LoVo (cell line): Measurements from ENCODE around the gene STUM.

Source experiments
- DNase-seq: peaks from one replicate; pipeline ENCODE4 v3.0.0-alpha.2; 2016; ENCODE audit warnings: low spot score

The STUM gene

DNA sequence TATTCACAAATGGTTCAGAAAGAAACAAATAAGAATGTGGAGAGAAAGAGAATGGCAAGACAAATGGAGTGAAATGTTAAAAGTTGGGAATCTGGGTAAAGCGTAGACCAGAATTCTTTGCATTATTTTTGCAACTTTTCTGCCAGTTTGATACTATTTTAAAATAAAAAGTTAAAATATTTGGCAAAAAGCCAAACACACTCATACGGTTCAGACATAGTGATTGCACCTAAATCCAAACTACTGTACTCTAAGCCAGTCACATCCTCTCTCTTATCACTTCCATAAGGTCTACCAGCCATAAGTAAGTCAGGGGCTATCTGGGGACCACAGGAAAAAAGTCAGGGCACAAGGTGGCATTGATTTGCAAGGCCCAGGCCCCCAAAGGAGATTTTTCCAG, 14.4 kb downstream of the STUM start:
- DNase-seq: no peak

DNA sequence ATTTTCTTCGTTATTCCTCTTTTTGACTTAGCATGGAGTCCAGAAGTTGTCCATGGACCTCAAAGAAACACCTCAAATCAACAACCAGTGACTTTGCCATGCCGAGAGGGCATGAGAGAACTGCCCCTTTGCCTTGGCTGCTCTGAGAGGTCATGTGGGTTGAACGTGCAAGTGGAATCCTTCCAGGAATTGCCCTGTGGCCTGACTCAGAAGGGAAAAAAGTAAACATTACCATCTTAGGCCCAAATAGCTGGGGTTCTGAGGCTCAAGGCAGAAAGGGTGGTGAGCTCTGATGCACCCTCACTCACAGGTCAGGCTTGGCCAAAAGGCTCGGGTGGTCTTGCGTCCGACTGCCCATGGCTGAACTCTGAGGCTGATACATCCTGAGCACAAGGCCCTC, 15.1 kb downstream of the STUM start:
- DNase-seq: no peak

DNA sequence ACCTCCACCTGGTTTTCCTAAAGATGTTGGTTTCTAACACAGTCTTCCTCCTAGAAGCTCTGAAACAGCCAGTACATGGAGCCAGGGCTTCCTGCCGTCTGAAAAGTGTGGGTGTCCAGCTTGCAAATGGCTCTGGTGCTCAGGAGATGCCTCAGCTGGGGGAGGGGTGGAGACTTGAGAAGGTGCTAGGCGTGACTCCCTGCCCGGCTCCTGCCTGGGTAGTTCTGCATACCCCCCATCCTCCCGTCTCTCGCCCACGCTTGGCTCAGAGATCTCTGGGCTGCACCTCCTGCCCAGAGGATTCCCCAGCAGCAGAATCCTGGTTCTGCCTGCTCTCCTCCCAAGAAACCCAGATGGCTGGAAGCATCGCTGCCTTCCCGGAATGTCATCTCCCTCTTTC, 16.9 kb downstream of the STUM start:
- DNase-seq: no peak

DNA sequence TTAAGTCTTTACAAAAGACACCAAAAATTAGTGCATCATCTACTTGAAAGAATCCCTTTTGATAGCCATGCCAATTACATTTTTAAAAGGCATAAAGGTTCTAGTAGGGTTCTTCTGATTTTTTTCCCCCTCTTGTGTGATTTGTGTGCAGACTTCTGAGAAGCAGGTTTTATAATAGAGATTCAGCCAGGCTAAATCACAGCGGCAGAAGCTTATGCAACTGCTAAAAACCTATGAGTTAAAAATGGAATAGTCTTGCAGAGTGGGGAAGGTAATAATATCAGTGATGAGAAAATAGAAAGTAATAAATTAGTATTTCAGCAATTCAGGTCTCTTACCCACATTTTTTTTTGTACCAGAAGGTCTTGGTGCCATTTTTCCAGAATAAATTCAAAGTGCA, 17.7 kb downstream of the STUM start:
- DNase-seq: no peak

DNA sequence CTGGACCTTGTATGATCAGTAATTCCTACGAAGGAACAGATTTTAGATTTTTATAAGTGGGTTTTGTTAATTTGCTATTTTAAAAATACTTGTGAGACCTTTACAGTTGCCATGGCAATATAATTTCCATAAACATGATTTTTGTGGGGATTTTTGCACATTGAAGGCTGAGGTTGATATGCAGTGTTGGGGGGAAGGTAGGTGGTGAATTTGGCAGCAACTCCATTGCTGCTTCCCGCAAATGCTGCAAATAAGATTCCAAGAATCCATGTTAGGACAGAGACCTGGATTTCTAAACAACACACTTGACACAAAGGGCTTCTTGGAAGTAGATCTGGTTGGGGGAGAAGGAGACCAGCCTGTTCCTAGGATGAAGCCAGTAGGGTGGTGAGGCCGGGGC, 18.2 kb downstream of the STUM start:
- DNase-seq: no peak

DNA sequence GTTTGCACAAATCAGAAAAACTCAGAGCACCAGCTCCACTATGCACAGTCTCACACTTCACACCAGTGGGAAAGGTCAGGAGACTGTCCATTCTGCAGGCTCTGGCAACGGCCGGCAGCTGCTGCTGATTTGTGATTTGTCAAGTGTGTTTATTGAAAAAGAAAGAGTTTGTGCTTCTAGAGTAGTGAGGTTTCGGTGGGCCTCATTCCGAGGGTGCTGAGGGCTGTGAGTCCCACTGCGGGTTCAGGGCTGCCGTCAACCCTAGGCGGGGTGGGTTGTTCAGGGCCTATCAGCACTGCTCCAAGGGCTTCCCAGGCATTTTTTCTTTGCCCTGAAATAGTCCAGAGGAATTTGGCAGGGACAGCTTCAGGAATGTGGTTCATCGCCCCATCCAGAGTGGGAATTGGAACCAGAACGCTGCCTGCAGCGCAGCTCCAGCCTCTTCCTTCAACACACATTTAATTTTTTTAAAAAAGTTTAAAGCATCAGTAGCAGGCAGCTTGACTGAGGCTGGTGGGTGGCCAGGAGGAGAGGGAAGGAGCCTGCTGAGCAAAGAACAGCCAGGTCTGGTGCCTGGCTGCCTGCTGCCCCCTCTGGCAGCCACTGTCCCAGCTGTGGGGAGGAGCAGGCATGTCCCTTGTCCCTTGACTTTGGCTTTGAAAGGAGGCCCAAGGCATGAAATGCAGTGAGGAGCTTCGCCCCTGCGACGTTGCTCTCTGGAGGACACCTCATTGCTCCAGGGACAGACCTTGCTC, 19.7 kb downstream of the STUM start:
- no peak for DNase-seq

DNA sequence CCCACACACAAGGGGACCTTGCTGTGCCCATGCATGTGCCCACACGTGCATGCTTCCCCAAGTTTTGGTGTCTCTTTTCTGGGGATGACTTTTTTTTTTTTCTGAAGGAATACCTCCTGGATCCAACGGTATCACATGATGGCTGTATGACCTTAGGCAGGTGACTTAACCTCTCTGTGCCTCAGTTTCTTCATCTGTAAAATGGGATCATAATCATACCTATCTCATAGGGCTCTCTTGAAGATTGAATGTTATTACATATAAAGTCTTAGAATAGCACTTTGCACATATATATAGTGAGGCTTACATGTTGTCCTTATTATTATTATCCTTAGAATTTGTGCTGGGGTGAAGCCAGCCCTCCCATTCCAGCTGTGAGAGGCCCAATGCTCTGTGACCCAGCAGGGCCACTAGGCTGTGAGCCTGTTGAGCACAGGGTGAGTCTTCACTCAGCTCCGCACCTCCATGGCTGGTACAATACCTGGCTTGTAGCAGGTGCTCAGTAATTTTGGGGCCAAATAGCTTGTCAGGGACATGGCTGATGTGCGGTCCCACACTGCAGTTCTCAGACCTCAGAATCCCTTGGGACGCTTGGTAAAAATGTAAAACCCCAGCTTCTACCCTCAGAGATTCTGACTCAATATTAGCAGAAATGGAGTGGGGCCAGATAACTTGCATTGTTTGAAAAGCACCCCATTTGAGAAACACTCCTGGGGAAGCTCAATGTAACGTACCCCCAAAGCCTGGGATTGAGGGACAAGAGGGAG, 20.6 kb downstream of the STUM start:
- no peak for DNase-seq

DNA sequence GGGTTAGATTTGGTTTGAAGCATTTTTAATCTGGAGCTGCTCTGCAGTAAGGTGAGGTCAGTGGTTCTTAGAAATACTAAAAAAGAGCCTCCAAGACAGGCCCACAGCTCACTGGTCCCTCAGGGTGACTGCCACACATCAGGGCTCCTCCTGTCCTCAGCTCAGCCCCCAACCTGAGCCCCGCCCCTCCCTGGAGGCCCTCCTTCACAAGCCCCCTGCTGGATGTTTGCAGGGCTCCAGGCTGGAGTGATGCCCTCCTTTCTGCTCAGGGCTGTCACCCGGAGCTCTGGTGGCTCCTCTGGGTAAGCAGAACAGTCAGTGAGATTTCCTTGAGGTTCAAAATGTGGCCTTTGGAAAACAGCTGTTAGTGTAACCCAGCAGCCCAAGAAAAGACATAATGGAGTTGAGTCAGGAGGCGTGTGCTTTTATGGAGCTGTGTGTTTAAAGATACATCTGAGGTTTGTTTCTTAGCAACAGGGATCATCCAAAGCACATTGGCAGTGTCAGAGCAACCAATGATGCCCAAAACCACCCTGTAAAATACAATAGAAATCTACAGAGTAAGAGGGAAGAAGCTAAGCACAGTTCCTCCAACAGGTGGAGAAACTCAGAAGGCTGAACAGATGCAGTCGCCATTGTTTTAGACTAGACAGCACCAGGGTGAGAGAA, 21.4 kb downstream of the STUM start:
- DNase-seq: no peak

DNA sequence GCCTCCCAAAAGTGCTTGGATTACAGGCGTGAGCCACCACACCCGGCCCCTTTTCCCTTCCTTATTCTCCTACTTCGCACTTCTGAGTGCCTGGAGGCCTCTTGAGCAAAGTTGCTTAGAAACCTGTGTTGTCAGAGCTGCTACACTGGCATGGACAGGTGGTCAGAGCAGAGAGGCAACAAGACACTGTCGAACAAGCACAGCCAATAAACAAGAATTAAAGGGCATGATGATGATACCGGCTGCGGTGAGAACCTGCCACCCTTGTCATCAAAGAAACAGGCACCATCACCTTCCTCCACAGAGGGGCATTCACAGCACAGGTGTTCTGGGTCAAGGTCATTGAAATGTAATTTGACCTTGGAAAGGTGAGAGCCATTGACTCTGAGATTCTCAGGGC, 23.3 kb downstream of the STUM start:
- DNase-seq: no peak

DNA sequence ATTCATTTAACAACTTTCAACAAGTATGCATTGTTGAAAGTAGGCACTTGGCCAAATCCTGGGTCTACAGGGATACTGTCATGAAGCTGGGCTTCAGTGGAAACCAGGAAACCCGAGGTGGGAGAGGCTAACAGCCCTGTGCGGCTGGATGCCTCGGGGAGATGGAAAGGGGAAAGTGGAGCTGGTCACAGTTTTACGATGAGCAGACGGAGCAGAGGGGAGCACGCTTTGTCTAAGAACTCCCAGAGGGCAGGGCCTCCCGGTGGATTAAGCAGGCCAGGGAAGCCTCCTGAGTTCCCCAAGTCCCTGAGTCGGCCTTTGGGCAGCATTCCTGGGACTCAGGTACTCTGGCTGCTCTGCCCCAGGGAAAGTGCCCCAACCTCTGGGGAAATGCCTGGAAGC, 23.8 kb downstream of the STUM start:
- no peak for DNase-seq

DNA sequence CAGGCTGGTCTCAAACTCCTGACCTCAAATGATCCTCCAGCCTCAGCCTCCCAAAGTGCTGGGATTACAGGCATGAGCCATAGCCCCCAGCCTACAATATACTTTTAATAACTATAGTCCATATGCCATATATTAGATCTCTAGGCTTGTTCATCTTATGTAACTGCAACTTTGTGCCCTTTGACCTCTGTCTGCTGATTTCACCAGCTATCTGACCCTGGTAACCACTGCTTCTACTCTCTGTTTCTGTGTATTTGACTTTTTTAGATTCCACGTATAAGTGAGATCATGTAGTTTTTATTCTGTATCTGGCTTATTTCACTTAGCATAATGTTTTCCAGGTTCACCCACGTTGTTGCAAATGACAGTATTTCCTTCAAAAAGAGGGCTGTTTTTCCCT, 25.5 kb downstream of the STUM start:
- DNase-seq: no peak

DNA sequence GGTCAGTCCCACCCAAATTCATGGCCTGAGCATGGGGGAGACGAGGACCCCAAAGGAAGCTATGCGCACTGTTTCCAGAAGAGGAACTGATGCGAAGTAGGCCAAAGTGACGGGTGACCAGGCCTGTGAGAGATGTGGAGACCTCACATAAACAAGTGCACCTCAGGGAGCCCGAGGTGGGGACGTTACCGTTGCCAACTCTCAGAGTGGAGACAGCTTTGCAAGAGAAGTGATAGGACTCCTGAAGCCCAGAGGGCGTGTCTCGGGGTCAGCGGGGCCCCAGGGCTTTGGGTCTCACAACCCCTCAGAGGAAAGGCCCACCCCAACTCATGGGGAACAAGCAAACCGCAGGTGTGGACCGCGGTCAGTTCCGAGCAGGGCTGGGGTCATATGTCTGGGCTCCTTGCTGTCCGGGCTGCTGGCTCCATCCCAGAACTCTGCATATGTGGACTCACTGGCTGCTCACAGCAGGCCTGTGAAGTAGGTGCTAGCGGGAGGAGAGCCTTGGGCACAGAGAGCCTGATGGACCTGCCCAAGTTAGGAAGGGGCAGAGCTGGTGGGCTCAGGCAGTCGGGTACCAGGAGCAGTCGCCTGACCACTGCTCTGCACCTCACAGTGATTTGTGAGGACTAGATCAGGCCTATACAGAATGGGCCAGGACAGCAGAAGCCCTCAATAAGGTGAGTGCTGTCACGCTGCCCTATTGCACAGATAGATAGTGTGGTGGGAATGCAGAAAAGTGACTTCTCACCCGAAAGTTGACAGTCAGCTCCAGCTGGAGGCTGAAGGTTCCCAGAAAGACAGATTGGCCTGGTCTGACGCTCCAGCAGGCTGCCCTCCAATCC, 26.2 kb downstream of the STUM start:
- no peak for DNase-seq

DNA sequence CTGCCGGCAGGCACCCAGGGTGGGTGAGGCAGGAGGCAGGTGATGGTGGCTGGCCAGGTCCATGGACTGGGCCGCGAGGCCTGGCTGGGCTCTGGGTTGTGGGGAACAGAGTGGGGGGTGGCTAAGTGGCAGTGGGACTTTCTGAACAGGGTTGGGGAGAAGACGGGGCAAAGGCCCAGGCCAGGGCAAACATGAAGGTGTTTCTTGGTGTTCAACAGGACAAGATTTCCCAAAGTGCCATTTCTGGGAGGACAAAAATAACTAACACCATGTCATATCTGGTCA, 26.8 kb downstream of the STUM start:
- DNase-seq: no peak

DNA sequence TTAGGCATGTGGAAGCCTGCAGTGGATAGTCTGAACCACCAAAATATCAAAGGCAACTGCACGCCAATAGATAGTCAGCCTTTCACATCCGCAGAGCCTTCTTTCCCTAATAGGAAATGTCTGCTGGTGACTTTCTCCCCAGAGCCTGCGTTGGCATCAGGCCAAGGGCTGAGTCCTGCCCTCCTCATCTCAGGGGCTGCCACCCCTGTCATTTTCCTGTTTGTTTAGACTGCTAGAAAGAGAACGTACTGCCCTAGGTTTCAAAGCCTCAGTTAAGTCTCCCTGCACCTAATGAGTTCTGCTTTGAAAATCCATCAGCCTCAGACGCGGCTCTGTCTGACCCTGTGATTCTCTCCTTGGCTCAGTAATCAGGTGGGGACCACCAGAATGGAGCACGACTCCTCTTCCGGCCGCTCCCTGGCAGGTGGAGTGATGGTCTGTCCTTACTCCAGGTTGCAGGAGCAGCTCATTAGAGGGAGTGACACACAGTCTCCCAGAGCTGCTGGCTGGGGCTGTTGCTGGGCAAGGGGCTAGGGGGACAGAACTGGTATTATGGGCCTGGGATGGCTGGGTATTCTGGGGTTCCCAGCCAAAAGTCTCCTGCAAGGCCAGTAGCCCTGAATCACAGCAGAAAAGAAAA, 27.3 kb downstream of the STUM start:
- no peak for DNase-seq

DNA sequence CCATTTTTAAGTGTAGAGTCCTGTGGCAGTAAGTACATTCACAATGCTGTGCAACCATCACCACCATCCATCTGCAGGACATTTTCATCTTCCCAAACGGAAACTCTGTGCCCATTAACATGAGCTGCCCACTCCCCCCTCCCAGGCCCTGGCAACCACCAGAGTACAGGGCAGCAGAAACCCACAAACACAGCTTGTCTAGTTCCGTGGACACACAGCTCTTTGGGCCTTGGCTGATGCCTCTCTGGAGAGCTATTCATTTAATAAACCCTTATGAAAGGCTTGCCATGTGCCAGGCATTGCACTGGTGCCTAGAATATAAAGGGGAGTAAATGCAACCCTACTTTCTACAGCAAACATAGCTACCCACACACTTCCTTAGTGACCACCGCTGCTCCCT, 28.0 kb downstream of the STUM start:
- DNase-seq: no peak

DNA sequence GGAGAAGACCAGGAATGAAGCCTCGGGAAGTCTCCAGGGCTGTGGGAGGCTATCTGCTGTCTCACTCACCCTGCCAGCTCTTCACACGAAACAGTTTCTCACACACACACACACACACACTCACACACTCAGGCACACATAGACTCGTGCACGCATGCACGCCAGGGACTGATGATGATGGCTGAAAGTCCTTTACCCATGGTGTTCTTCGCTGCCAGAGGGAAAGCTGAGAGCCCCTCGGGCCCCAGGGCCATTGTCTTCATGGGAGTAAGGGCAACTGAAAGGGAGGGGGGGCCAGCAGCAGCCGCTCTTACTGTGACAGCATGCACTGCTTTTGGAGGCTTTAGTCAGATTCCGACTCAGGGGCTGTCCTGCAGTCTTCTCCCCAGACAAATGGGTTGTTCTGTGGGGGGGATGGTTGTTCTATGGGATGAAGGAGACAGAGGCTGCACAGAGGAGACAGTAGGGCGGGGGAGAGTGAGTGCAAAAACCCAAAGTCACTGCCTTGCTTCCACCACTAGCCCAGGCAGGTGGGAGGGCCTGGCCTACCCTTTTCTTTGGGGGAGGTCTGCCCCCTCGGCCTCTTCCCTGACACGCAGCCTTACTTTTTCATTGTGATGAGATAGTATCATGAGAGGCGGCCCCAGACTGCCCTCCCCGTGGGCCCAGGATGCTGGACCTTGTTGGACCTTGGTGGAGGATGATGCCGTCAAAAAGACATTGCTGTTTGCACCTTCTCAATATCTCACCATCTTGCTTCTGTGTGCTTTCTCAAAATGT, 29.0 kb downstream of the STUM start:
- DNase-seq: no peak

DNA sequence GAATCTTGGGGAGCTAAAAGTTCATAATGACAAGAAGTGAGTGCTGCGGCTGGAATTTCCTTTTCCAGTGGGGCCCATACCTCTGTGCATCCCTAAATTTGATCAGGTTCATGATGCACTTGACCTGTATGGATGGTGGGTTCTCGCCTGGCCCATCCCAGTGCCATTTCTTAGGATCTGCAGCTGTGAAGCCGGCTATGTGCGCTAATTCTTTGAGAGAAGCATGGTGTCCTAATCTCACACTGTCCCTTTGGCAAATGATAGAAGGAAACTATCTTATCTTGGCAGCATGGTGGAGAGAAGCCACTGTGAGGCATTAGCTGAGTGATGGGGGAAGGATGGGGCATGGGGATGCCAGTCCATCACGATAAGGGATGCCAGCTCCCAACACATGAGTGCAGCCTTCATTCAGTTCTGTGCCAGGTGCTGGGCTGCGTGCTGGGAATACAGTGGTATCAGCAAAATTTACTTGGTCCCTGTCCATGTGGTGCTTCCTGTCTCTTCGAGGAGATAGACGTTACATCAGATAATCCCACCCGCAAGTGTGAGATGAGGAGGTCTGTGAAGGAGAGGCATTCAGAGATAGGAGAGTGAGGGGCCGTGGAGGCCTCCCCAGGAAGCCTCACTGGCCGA, 30.5 kb downstream of the STUM start:
- DNase-seq: no peak

DNA sequence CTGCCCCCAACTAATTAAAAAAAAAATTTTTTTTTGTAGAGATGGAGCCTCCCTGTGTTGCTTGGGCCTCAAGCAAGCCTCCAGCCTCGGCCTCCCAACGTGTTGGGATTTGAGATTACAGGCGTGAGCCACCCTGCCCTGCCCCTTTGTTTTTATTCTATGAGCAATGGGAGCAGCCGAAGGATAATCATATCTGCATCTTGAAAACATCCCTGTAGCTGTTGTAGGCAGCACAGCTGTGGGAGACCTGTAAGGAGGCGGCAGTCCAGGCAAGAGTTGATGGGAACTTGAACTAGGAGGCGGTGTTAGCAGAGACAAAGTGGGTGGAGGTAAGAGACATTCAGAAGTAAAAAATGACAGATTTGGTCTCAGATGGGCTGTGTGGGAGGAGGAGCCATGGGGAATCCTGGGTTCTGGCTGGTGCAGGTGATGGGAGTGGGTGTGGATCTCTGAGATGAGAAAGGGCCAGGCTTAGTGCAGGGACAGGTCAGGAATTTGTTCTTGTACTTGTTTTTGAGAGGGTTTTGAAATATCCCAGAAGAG, 31.3 kb downstream of the STUM start:
- DNase-seq: no peak

DNA sequence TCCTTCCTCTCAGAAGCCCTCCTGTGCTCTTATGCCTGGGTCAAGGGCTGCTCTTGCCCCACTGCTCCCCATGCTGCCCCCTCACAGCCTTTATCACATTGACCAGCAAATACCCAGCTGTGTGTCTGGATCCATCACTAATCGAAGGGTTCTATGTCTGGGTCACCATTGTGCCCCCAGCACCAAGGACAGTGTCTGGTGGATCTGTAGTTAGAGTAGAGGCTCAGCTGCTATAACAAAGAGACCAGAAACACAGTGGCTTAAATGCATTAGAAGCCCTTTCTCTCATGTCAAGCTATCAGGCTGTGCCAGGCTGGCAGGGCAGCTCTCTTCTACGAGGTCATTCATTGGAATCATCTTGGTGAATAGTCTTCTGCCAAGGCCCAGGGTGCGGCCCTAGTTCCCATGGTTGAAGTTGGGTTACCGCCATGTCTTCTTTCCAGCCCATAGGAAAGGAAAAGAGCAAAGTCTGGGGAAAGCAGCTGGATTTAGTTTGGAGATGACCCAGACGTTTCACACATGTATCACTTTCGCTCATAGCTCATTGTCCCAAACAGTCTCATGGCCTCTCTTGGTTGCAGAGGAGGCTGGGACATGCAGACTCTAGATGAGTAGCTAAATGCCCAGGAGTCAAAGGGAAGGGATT, 32.2 kb downstream of the STUM start:
- no peak for DNase-seq
